Measurements from ENCODE around the gene ACTR1A.
"Not testable (repeated sequence)": the region's sequence is repeated elsewhere in the genome, so short reads cannot be mapped to it uniquely, and the experiment has no call there.

Gene ACTR1A

GRCh38 chr10:102457591-102458150, 44.8 kb downstream of the ACTR1A start:
- DNase-seq (ENCODE audit: low read depth), result no peak
- no peak for TF ChIP-seq CTCF (IDR thresholded peaks at IDR 0.05; ENCODE audit: low read length, missing control alignments)
- no peak overlapping the region for H3K4me3 ChIP-seq (replicated peaks; ENCODE audit: low read depth, low read length)

- DNase-seq (ENCODE audit: low read depth), result peak; percentile 89
- H3K4me3 ChIP-seq (replicated peaks; ENCODE audit: low read depth, low read length), result no peak overlapping the region
- no peak for TF ChIP-seq CTCF (IDR thresholded peaks at IDR 0.05; ENCODE audit: low read length, missing control alignments)
Measured at GRCh38 chr10:102455893-102456471, 46.5 kb downstream of the ACTR1A start.

- not testable (repeated sequence) for H3K4me3 ChIP-seq (replicated peaks; ENCODE audit: low read depth, low read length)
Measured at GRCh38 chr10:102454662-102455487, 47.6 kb downstream of the ACTR1A start.

GRCh38 chr10:102453502-102453901, 49.0 kb downstream of the ACTR1A start:
- no peak for TF ChIP-seq CTCF (IDR thresholded peaks at IDR 0.05; ENCODE audit: low read length, missing control alignments)
- no peak overlapping the region for H3K4me3 ChIP-seq (replicated peaks; ENCODE audit: low read depth, low read length)
- no peak for DNase-seq (ENCODE audit: low read depth)

More at GRCh38 chr10:102454662-102455487, 47.6 kb downstream of the ACTR1A start:
- not testable (repeated sequence) for DNase-seq (ENCODE audit: low read depth)

GRCh38 chr10:102452672-102453340, 49.7 kb downstream of the ACTR1A start:
- peak; percentile 55 for DNase-seq (ENCODE audit: low read depth)

GRCh38 chr10:102451105-102451969, 51.2 kb downstream of the ACTR1A start, which contains the start of gene C10orf95:
Gene C10orf95 (minus strand): TSS chr10:102451543. CDS start chr10:102451093, 450 bp downstream.
- H3K4me3 ChIP-seq (replicated peaks; ENCODE audit: low read depth, low read length), result peak within 1 kb of the TSS; percentile 73
- DNase-seq (ENCODE audit: low read depth), result no peak
- no peak for TF ChIP-seq CTCF (IDR thresholded peaks at IDR 0.05; ENCODE audit: low read length, missing control alignments)

More at GRCh38 chr10:102452672-102453340, 49.7 kb downstream of the ACTR1A start:
- H3K4me3 ChIP-seq (replicated peaks; ENCODE audit: low read depth, low read length), result no peak overlapping the region
- no peak for TF ChIP-seq CTCF (IDR thresholded peaks at IDR 0.05; ENCODE audit: low read length, missing control alignments)
